HG02678 (cell line): Measurements from ENCODE around the gene VAV3.

Source experiments
- ATAC-seq: cut with Tn5 transposase; IDR thresholded peaks from one replicate; pipeline ENCODE4 v1.9.1; 2021; ENCODE audit warnings: mild to moderate bottlenecking, moderate library complexity; ENCODE audit not compliant: unreplicated experiment

The VAV3 gene

GRCh38 chr1:107523061-107523460, 441.9 kb downstream of the VAV3 start:
- no peak for ATAC-seq
